HG02943 (cell line): ENCODE data around the gene UFD1.

Experiments used
- ATAC-seq: cut with Tn5 transposase; IDR thresholded peaks from one replicate; pipeline ENCODE4 v1.9.1; 2021; ENCODE audit warnings: mild to moderate bottlenecking, low read depth, moderate library complexity; ENCODE audit not compliant: unreplicated experiment

The UFD1 gene

GRCh38 chr22:19473578-19473977 lies 5.4 kb downstream of the UFD1 start:
- ATAC-seq: no peak

DNA sequence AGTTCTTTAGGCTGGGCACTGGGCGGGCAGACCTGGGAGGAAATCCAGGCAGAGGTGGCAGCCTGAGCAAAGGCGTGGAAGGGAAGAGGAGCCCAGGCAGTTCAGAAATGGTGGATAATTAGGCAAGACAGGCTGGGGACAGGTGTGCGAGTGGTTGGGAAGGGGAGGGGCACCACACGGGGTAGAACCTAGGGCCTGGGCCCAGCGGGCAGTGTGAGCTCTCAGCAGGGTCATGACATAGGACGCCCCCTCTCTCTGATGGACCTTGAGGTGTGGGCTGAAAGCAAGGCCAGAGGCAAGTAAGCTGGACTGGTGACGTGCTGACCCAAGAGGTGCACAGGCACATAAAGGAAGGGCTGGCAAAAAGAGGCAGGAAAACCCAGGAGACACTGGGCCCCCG lies 6.8 kb downstream of the UFD1 start:
- no peak for ATAC-seq

DNA sequence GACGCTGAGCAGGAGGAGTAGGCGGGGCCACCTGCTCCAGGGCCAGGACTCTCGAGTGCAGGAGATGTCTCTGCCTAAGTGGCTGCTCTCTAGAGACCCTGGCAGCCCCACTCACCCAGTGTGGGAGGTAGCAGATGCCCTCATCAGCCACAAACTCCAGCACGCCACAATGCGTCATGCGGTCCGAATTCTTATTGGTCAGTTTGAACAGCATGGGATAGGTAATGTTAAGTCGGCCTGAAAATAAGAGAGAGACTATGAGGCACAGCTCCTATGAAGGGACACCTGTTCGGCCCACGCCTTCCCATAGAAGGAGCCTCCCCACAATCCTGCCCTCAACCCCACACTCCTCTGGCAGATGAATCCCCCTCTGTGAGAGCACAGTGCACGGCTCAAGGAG lies 7.4 kb downstream of the UFD1 start:
- no peak for ATAC-seq

DNA sequence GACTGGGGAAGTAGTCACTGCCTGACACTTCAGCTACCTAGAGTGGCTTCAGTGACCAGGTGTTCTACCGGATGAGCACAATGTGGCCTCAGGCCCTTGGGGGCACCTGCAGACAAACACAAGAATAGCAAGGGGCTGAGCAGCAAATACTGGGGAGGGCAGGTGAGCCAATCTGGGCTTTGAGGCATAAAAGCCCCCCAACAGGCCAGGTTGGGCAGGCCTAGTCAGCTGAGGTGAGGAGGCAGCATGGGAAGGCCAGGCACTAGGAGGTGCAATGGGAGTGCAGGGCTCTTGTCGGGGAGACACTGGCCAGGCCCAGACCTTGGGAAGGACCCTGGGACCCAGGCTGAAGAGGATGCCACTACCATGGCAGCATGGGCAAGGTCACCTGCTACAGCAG lies 9.0 kb downstream of the UFD1 start:
- no peak for ATAC-seq

DNA sequence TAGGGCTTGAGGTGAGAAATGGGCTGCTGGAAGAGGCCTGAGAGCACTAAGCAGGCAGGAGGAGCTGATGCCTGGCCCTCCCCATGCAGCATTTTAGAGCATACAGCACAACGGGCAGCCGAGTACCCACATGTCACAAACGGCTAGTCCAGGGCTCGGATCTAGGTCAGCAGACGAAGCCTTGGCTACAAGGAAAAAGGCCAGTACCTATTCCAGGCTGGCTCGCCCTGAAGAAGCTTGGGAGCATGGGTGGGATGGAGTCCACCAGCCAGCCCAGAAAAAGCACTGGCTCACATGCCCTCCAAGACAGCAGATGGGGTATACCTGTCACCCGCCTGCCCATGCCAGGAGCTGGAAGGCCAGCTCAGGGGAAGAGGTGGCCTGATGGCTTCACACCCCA lies 9.6 kb downstream of the UFD1 start:
- no peak for ATAC-seq

- ATAC-seq: no peak
Measured at GRCh38 chr22:19467912-19468311, 11.1 kb downstream of the UFD1 start.

DNA sequence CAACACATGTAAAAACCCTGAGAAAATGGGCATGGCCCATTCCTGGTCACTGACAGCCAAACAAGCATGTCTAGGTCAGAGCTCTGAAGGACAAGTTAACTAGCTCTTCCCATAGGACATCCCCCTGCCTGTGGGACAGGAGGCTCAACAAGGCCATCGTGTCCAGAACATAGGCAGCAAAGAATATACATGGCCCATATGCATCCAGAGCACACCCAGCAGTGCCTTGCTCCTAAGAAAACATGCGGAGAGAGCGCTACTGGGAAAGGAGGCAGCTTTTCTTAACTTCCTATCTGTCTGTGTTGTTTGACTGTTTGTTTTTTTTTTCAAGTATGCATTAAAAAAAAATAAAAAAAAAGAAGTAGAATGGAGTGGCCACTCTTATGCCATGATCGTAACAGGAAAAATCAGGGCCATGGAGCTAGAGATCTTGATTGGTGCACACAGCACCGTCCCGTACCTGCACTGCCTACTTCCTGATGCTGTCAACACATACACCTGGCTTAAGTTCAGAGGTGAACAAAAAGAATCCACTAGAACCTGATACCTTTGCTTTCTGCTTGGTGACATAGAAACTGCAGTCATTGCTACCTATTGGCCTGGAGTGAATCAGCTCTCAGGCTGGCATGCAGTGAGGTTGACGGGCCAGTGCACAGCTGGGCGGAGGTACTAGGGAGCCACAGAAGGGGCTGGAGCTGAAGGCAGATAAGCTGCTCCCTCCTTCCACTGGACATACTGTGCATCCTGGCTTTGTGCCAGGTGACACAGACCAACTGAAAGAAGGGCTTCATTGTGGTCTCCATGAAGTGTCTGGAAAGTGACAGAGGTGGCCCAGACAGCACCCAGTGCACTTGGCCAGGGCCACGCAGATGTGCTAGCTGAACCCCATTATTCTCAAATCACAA lies 11.9 kb downstream of the UFD1 start:
- ATAC-seq: no peak

- no peak for ATAC-seq
Measured at GRCh38 chr22:19466126-19466716, 12.8 kb downstream of the UFD1 start.

GRCh38 chr22:19464975-19465374 lies 14.0 kb downstream of the UFD1 start:
- no peak for ATAC-seq

DNA sequence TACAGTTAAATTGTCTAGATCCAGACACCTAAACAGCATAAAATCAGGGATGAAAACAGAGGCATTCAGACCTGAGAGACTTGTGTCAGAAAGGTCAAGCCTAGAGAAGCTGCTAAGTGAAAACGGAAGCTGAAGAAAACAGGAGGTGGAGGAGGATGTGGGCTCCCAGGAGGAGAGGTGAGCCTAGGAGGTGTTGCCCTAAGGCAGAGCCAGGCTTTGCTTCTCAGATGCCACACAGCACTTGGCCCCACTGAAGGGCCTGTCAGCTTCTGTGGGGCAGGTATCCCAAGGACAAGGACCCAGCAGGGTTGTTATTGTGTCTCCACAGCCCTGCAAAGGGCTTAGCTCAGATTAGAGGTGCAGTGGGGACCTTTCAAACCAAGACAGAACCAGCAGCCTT lies 14.4 kb downstream of the UFD1 start:
- ATAC-seq: no peak

DNA sequence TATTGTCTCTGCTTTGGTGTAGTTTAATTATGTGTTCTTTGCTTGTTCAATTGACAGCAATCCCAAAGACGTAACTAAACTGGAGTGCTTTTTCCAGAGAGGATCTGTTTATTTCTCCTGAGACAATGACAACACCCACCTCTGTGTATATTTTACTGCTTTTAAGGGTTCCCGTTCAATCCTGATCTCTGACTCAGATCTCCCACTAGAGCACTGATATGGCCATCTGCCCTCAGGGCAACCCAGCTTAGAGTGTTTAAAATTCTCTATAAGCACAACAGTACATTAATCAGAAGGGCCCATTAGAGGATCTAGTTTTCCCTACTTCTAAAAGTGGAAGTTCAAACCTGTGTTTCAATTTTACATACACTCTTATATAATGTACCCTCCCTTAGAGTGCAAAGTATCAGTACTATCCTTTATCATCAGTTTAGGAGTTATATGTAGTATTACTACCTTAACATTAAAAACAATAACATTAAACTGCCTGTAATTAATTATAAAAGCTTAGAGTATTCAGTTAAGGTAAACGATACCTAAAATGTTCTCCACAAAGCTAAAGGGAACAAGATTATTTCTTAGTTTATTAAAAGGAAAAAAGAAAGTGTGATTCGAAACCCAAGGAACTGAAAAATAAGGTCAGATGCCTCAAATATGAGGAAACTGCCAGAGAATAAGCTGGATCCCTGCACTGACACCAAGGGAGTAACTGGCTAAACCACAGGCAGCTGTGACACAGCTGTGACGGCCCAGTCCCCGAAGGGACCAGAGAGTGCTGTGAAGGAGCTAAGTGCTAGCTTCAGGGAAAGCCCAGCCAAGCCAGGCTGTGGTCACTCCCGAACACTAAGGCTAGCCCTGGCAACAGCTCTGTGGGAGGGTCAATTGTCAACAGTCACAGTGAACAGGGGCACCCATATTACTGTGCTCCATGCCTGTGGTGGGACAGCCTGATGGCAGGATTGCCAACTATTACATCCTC lies 15.2 kb downstream of the UFD1 start:
- ATAC-seq: no peak

GRCh38 chr22:19463008-19463407 lies 16.0 kb downstream of the UFD1 start:
- no peak for ATAC-seq

DNA sequence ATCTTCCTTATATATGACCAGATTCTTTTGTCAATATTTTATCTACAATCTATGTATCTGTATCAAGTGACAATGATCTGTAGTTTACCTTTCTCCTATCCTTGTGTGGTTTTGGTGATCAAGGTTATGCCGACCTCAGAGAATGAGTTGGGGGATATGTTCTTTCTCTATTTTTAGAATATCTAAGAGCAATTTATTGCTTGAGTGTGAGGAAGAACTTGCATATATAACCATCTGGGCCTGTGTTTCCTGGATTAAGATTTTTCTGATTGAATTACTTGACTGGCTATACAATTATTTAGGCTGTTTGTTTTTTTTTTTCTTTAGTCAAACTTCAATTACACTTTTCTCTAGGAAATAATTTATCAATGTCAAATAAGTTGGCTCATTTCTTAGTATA lies 17.5 kb downstream of the UFD1 start:
- ATAC-seq: no peak

- ATAC-seq: no peak
Measured at GRCh38 chr22:19460036-19460435, 19.0 kb downstream of the UFD1 start.

DNA sequence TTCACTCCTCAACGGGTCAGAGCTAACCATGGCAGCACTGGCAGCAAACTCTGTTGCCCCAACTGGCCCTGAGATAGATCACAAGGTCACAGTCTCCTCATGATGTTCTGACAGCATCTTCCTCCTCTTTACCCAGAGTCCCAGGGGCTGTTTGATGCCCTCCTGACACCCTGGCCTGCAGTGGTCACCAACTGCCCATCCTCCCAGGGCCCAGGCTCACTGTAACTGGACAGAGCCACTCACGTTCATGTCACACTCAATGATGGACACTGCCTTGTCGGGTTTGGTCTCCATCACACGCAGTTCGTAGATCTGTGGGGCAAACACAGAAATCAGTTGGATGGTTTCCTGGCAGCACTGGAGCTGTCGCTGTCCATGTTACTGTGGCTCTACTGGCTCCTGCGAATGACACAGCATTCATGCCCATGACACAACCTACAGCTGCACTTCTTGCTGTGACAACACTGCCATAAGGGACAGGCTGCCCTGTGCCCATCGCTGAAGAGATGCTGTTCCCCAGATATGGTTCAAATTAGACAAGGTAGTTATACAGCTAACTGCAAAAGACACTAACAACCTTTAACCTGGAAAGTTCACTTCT lies 21.1 kb downstream of the UFD1 start:
- no peak for ATAC-seq

DNA sequence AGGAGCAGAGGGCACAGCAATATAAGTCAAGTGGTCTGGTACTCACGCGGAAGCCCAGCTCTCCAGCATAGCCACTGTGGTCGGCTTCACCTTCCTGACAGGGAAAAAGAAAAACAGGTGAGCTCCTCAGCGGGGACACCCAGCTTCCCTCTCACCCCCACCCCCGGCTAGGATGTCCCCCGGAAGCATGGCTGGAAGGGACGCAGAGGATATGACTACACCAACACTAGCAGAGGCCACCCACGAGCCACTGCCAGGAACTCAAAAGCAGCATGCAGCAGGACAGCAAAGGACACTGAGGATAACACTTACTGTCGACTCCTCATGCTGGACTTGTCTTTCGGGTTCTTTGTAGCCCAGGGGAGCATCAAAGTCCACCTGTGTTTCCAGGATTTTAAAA lies 22.5 kb downstream of the UFD1 start:
- no peak for ATAC-seq

GRCh38 chr22:19455585-19456370 lies 23.2 kb downstream of the UFD1 start:
- ATAC-seq: no peak

DNA sequence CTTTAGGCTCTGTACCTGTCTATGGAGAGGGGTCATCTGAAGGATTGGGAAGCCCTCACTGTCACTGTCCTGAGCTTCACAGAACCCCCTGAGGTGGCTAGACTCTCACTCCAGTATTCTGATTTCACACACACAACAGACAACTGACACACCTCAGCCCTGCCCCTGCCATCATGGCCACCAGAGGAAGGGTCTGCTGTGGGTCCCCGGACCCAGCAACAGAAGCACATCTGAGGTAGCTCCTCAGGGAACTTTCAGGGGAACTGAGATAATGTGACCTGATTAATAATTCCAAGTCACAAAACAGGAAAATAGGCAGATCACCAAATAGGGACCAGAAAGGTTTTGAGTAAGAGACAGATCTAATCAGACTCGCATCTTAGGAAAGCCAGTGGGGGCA lies 24.0 kb downstream of the UFD1 start:
- no peak for ATAC-seq

DNA sequence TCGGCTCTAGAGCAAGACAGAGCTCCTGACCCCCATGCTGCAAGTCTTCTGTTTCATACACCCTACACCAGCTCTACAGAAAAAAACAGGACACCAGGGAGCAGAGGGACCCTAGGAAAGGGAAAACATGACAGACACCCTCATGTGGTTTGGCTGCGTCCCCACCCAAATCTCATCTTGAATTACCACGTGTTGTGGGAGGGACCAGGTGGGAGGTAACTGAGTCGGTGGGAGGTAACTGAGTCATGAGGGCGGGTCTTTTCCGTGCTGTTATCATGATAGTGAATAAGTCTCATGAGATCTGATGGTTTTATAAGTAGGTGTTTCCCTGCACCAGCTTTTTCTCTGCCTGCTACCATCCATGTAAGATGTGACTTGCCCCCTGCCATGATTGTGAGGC lies 24.8 kb downstream of the UFD1 start:
- ATAC-seq: no peak

GRCh38 chr22:19453718-19454117 lies 25.3 kb downstream of the UFD1 start:
- ATAC-seq: no peak
